Activated gamma-delta T cell (primary cell): ENCODE measurements around the gene KCNAB1.

ENCODE experiments used
- DNase-seq: peaks from one replicate; lab custom pipeline; 2025; lab: John Stamatoyannopoulos, UW

Gene KCNAB1

DNA sequence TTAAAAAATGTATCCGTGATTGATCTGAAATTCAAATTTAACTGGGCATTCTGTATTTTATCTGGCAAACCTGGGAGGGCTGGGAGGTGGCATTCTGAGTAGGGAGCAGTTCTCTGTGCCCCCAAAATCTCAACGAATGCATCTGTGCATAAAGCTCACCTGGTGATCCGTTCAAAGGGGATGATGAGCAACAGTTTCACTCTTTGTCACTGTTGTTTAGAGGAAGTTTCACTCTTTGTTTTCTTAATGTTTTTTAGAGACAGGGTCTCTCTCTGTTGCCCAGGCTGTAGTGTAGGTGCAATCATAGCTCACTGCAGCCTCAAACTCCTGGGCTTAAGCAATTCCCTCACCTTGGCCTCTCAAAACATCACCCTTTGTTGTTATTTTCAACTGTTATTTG is 247.8 kb downstream of the KCNAB1 start:
- no peak for DNase-seq

DNA sequence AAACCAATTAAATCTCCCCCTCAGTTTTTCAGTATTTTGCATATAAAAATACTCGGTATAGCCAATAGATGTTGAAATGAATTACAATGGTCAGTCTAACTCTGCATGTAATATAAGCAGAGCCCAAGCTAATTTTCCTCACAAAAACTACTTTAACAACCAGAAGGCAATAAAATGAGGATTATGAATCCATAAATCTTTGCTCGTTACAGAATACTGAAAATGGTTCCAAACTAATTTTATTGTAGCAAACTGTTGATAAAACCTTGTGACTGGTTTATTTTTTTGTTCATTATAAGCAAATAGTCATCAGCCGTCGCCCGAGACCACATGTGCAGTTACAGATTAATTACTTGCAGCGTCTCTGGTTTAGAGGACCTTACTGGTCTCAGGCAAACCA is 251.3 kb downstream of the KCNAB1 start:
- DNase-seq: no peak

DNA sequence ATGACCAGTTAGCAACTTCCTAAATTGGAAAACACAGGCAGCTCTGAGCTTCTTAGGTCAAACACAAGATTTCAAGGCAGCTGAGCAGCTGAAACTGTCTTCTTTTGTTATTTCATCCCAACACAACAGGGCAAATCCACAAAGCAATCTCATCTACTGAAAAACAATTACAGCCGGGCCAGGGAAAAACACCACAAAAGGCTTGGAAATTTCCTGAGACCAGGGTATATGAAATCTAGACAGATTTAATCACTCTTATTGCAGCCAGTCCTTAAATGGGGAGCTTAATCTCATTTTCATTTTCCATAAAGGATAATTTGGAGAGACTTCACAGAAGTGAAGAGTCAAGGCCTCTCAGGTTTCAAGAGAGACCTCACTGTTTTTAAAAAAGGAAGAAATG is 252.7 kb downstream of the KCNAB1 start:
- no peak for DNase-seq

DNA sequence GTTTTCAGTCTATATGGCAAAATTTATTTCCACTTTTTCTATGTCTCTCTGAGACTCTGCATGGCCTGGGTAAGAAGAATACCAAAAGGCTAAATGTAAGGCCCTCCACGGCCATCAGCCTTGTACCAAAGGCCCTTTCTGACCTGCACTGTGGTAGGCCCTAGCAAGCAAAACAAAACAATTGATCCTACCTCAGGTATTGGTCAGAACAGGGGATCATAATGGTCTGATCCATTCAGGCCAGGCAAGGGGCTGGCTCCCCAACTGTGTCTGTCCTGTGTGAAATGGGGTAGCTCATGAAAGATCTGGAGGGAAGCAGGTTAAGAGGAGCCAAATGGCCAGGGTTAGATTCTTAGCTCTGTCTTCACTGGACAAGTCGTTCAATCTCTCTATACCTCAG is 253.3 kb downstream of the KCNAB1 start:
- no peak for DNase-seq

DNA sequence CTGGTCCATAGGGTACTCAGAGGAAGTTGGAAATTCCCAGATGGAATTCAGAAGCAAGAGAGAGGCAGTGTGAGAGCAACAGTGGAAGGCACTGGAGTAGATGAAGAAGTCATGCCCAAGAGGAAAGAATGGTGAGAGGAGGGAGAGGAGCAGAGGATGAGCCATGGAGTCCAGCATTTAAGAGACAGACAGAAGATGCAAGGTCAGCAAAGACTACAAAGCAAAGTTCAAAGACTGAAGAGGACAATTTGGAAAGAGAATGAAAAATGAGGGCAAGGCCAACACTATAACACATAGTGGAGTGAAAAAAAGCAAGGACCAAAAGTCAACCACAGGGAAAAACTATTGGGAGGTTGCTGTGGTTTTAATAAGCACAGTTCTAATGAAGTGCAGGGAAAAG is 255.8 kb downstream of the KCNAB1 start:
- no peak for DNase-seq

DNA sequence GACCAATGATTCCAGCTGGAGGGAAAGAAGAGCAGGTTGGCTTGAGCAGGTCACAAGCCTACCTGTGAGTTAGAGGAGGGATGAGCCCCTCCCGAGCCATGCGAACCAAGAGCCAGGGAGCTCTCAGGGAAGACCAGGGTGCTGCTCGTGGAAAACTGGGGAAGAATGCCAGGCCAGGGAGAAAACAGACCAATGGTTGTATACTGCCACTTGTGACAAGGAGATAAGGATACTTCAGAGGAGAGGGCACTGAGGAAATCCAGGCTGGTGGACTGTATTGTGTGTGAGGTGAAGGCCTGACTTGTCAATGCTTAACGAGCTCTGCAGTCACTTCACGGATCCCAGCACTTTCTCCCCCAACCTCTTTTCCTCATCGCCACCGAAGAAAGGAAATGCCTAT is 256.9 kb downstream of the KCNAB1 start:
- DNase-seq: no peak

DNA sequence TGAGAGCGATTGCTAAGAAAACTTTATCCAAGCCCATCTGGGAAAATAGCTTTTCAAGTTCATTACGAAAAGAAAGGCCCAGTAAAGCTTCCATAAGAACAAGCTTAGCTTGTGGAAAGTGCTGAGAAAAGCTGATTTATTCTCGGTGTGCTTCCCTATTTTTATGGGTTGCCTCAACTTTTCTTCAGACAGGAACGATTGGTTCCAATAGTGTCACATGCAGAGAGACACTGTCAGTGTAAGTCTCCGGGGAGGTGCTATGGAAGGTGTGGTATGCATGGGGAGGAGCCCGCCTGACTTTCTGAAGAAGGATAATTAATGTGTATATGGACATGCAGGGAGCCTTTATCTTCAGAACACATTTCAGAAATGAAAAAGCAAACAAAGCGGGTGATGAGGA is 257.3 kb downstream of the KCNAB1 start:
- DNase-seq: no peak

DNA sequence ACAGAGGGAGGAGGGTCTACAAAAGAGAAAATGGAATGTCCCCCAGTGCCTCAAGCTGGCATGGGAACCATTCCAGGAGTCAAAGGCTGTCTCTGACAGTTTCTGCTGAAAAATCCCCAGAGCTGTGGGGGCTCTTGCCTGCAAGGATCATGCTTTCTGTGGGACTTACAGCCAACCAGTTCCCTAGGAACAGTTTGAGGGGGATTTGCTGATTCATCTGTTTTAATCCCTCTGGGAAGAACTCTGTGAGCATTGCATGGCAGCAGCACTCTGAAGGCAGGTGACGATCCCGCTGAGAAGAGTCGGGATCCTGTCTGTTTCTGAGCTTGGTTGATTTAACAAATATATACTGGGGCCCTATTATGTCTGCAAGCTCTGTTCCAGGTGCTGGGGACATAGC is 258.5 kb downstream of the KCNAB1 start:
- DNase-seq: no peak

DNA sequence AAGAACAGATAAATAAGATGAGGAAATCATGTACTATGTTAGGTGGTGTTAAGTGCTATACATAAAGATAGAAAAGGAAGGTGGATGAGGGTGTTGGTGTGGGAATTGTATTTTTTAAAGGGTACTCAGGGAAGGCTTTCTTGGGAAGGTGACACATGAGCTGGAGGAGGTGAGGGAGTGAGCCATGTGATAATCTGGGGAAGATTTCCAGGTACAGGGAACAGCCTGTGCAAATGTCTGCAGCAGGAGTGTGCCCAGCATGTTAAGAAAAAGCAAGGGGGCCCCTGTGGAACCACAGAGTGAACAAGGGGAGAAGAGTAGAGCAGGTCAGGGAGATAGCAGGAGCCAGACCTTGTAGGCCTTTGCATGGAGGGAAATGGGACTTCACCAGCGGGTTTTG is 258.9 kb downstream of the KCNAB1 start:
- DNase-seq: no peak

DNA sequence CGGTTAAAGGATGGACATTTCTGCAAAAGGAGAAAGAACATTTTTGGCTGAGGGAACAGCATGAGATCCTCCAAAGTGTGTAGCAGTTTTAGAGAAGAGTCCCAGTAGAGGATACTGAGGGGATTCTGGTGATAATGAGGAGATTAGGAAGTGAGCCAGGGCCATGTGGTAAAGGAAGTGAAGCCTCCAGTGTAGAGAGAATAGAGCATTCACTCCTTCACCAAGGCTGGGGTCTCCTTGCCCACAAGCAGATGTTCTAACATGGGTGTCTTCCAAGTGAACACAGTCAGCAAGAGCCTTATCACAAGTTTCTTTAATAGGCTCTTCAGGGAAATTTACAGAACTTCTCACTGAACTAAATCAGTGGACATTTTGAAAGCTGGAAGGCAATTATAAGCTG is 260.9 kb downstream of the KCNAB1 start:
- DNase-seq: no peak

DNA sequence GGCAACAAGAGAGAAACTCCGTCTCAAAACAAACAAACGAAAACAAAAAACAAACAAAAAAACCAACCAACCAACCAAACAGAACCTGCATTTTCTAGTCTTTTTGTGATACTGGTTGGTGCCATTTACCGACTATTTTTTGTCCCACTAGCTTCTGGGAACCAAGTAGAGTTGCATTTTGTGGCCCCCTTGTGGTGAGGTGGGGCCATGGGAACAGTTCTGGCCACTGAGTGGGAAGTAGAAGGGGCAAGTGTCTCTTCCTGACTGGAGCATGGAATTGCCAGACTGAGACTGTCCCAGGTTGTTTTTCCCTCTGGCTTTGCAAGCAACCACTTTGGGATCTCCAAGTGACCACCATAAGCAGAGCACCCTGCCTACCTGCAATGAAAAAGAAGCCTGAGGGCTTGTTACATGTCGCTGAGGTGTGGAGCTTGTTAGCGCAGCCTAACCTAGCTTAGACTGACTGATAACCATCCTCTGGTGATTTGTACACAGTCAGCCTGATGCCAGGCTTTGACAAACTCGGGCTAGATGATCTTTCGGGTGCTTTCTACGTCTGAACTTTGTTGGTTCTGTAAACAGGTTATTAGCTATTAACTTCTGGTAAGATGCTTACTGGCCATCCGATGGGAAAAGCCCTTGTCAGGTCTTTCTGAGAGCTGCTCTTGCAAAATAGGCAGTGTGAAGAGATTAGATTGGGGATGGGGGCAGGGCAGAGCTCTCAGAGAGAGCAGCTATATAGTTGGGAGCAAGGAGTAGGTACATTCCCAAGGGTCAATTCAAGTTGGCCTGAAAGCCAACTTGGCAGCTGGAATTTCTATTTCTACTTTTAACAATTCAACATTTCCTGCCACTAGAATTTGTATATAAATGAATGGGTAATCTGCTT is 262.3 kb downstream of the KCNAB1 start:
- no peak for DNase-seq

DNA sequence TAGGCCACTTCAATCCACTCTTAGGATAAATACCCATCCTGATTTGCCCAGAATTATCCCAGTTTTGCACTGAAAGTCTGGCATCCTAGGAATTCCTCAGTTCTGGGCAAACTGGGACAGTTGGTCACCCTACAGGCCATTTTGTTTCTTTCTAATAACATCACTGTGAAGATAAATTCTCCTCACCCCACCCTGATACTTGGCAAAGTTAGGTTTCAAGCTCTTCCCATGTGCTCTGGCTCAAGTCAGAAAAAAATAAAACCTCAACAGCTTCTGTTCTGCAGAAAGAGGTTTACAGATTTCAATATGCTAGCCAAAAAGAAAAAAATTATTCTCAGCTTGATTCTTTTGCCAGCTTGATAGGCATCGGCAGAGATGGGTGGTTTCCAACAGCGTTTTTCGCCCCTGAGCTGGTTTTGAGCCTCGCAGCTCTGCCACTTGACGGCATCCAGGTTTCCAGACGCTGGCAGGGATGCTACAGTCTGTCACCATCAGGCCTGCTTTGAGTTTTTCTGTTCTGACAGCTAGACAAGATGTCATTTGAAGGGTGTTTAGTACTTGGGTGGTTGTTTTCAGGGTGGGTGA is 263.2 kb downstream of the KCNAB1 start:
- DNase-seq: no peak

DNA sequence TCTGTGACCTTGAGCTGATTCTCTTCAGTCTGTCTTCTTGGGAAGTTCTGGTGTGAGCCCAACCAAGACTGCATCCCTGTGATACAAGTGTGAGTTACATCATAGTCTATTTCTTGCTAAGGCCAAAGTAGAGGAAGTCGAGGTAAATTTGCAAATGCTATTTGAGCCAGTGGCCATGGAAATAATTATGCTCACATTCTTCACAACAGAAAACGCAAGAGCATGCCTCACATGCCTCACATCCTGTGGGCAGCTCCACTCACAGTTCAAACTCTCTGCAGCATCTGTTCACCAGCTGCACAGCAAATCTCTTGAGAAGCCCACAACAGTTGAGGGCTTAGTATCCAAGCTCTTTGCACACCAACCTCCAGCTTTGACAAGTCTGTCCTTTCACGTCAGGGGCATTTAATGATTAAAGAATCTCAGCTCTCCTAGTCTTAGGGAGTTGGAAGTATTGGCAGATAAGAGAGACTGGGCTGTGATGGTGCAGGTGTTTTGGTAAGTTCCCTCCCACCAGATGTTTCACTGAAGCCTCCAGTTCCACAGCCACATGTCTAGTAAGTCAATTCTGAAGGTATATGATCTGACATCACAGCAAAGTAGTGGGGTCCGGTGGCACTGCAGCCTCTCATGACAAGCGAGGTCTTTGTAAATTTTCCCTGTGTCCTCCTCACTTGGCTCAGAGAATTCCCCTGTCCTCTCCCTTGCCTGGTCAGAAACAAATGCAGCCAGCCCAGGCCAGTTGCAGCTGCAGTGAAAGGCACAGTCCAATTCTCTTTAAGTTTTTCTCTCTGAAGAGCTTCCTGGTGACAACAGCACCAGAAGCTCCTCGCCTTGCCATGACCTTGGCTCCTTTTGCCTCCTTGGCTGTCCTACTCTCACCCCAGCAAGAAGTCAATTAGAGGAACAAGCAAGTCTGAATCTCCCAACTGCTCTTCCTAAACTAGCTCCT is 268.4 kb downstream of the KCNAB1 start:
- no peak for DNase-seq

DNA sequence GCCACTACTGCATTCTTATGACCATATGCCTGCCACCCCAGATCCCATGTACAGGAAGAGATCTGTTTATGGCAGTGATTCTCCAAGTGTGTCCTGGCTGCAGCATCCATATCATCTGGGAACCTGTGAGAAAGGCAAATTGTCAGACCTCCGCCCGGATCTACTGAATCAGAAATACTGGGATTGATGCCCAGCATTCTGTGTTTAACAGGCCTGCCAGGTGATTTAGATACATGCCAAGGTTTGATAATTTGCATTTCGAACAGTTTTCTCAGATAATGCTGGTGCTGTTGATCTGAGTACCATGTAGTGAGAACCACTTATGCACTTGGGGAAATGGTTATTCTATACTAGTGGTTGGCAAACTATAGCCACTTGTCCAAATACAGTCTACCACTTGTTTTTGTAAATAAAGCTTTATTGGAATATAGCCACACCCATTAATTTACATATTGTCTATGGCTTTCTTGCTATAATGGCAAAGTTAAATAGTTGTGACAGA is 269.1 kb downstream of the KCNAB1 start:
- no peak for DNase-seq

DNA sequence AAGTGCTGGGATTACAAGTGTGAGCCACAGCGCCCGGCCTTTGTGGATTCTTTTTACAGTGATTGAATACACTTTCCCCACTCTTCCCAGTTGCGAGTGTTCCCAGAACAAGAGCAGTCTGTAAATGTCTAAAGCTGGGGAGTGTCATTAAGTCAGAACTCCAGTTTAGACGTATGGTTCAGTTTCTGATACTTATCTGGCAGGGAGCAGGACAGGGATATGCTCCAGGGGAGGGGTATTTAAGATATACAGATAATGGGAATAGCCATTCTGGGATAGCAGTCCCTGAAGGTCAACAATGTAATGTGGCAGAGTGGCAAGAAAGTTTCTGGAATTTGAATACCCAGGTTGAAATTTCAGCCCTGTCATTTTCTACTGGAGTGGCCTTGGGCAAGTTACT is 270.5 kb downstream of the KCNAB1 start:
- no peak for DNase-seq

DNA sequence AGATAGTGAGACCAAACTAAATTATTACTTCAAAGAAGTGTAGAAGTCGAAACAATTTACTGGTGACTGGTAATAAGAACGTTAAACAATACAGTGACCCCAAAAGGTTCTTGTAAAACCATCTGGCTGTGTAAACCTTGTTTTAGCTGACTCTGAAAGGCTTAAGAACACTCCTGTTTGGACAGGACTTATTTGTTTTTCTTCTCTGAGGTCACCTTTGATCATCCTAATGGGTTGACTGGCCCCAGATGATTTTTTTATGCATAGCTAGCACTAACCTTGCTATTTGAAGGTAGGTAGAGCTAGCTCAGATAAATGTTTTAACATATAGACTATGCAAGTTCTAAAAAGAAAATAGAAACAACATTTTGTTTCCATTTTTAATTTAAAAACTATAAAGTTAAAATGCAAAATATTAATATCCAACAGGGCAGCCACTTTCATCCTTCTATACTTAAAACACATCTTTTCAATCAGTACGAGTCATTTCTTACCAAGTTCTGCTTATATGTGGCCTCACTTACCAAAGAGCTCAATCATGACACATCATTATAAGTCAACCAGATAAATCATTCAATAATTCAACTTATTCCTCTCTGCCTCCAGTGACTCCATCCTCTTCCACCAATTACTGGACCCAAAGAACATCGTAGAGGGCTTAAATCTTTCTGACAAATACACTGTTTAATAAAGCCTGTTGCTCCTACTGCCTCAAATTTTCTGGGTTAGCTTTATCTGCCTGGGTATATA is 275.8 kb downstream of the KCNAB1 start:
- DNase-seq: no peak

DNA sequence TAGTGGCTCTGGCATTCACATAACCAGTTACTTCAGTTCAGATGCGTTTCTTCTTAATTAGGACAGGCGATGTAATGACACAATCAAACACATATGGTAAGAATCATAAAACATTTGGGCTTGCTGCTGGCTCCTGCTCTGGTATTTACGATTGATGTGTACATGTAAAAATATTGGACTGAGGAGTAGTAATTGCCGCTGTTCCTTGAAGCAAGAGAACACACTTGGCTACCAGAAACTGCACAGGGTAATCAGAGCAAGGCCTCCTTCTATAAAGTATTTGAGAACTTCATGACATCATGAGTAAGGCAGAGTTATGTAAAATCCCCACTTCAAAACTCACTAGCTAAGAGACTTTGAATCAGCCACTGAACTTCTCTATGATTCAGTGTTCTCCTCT is 276.5 kb downstream of the KCNAB1 start:
- no peak for DNase-seq

DNA sequence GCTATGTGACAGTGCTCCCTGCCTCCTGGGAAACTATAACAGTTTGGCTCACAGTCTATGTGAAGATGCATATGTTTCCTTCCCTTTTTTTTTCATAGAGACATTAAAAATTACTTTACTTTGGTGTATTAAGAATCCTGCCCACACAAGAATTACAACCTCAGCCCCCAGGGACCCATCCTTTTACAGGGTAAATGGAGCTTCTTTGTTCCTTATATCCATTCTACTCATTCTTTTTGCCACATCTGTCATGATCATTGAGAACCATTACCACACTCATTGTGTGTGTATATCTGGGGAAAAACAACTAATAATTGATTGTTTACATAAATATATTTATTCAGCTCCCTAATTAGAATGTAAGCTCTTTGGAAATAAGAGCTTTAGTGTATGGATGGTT is 277.2 kb downstream of the KCNAB1 start:
- no peak for DNase-seq

DNA sequence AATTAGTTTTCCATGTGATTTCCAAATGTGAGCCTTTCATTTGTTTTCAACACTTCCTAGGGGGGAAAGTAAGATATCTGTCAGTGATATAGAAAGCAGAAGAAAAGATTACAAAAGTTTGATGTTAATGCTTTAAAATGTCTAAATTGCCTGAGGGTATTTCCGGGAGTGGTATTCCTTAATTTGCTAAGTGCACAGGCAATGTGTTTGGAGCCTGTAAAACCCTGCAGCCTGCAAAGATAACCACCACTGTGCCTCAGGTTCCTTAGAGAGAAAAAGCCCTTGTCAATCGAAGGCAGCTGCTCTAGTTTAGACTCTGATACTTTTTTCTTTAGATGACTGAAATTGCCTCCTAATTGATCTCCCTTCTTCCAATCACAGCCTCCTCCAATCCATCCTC is 279.7 kb downstream of the KCNAB1 start:
- DNase-seq: no peak

DNA sequence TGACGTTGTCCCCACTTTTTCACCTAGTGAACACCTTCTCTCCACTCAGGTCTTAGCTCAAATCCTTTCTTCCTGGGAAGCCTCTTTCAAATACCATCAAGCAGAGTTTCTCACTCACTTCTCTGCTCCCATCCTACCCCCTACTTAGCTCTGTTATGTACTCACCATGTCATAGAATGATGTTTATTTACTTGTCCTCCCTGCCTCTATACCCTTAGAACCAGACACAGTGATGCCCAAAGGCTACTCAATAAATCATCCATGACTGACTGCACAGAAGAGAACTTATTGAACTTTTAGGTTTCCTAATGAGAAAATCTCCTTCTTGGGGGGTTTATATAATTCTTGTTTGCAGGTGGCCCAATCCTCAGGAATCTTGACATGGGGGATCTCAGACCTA is 280.4 kb downstream of the KCNAB1 start:
- no peak for DNase-seq

DNA sequence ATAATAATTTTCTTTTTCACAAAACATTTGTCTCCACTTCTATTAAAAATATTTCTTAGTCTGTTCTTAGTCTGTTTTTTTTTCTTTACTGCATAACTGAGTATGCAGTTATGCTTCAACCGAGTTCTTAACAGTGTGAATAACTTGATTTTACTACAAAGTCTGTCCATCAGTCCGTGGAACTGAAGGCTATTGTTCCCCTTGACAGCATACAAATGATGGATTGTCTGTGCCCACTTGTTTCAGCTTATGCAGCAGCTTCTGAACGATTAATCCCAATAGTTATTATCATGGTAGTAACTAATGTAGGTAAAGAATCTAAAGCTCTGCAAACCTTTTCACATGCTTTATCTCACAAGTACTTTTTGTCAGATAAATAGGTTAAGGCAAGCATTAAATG is 283.8 kb downstream of the KCNAB1 start:
- DNase-seq: no peak

DNA sequence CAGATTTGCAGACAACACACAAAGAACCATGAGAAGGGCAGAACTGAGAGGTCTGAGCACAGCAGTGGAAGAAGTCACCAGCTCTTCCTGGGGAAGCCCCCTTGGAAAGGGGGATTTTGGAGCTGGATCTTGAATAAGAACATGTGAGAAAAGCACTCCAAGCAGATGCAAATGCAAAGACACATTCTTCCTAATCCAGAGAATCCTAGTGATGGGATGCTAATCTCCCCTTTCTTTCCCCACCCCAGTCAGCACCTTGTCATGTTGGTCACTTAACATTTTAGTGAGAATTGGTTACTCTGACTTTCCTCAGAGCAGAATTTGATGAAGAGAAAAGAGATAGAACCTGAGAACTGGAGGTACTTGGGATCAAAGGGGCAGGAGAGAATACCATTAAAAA is 286.0 kb downstream of the KCNAB1 start:
- no peak for DNase-seq
